Measurements from ENCODE around the gene APAF1. TPM values are rescaled to one million over a fixed set of nuclear protein-coding genes. Genes with fewer than 3 reads are reported as not detected.

The APAF1 gene
- total and polyA plus RNA-seq, 2 donors from 2014 or later = 4.6 to 16.1 TPM

- H3K9ac ChIP-seq (ENCODE audit: low read length in 3 of 3) = no peak overlapping the region
- no peak for TF ChIP-seq CTCF (IDR thresholded peaks at IDR 0.05; ENCODE audit: borderline replicate concordance, extremely low read depth, insufficient read depth)
- H3K4me1 ChIP-seq (ENCODE audit: control insufficient read depth in 2 of 3, insufficient read depth in 2 of 3, low read depth in 1 of 3, low read length in 3 of 3) = no peaks in the 10 kb centered on the region
- no peak overlapping the region for H3K4me3 ChIP-seq (ENCODE audit: low read length in 3 of 3)
- FAIRE-seq = no peak
- H3K36me3 ChIP-seq (ENCODE audit: control insufficient read depth in 2 of 3, insufficient read depth in 3 of 3, low read length in 3 of 3) = peaks cover 0 to 18% (median 12%) of the 10 kb centered on the region in 3 donors
- H3K27me3 ChIP-seq (ENCODE audit: control insufficient read depth, insufficient read depth, low read length) = no peaks in the 10 kb centered on the region
- no peak overlapping the region for H3K27ac ChIP-seq (ENCODE audit: low read depth in 2 of 2, low read length in 2 of 2)
- intact Hi-C loops (cut with DNase I) = no loop called here
- H3K9me3 ChIP-seq (ENCODE audit: control insufficient read depth in 2 of 3, insufficient read depth in 1 of 3, low read length in 3 of 3) = no peaks in the 10 kb centered on the region
- no peak for DNase-seq
Observed at GRCh38 chr12:98721204-98721702, 76.2 kb downstream of the APAF1 start.

GRCh38 chr12:98724384-98725155 is 79.5 kb downstream of the APAF1 start:
- intact Hi-C loops (cut with DNase I) = no loop called here
- Histone ChIP-seq H3K36me3 (ENCODE audit: control insufficient read depth in 2 of 3, insufficient read depth in 3 of 3, low read length in 3 of 3) (peaks cover 3 to 22% (median 14%) of the 10 kb centered on the region in 3 donors), H3K9ac (ENCODE audit: low read length in 3 of 3) (no peak overlapping the region)

GRCh38 chr12:98725476-98726247 is 80.6 kb downstream of the APAF1 start:
- DNase-seq (peak in 4 of 5 donors; percentile 48 to 76 (median 62)), FAIRE-seq (no peak)
- Histone ChIP-seq H3K4me3 (ENCODE audit: low read length in 3 of 3) (no peak overlapping the region), H3K9me3 (ENCODE audit: control insufficient read depth in 2 of 3, insufficient read depth in 1 of 3, low read length in 3 of 3) (no peaks in the 10 kb centered on the region), H3K9ac (ENCODE audit: low read length in 3 of 3) (no peak overlapping the region), H3K36me3 (ENCODE audit: control insufficient read depth in 2 of 3, insufficient read depth in 3 of 3, low read length in 3 of 3) (peaks cover 3 to 22% (median 14%) of the 10 kb centered on the region in 3 donors), H3K27ac (ENCODE audit: low read depth in 2 of 2, low read length in 2 of 2) (no peak overlapping the region), H3K4me1 (ENCODE audit: control insufficient read depth in 2 of 3, insufficient read depth in 2 of 3, low read depth in 1 of 3, low read length in 3 of 3) (no peaks in the 10 kb centered on the region), H3K27me3 (ENCODE audit: control insufficient read depth, insufficient read depth, low read length) (no peaks in the 10 kb centered on the region)
- TF ChIP-seq CTCF (IDR thresholded peaks at IDR 0.05; ENCODE audit: borderline replicate concordance, extremely low read depth, insufficient read depth) = peak; percentile 22
- intact Hi-C loops (cut with DNase I) = no loop called here

More at GRCh38 chr12:98724384-98725155, 79.5 kb downstream of the APAF1 start:
- DNase-seq (no peak), FAIRE-seq (no peak)
- no peak for TF ChIP-seq CTCF (IDR thresholded peaks at IDR 0.05; ENCODE audit: borderline replicate concordance, extremely low read depth, insufficient read depth)
- H3K4me1 ChIP-seq (ENCODE audit: control insufficient read depth in 2 of 3, insufficient read depth in 2 of 3, low read depth in 1 of 3, low read length in 3 of 3) = no peaks in the 10 kb centered on the region
- no peak overlapping the region for H3K27ac ChIP-seq (ENCODE audit: low read depth in 2 of 2, low read length in 2 of 2)
- no peak overlapping the region for H3K4me3 ChIP-seq (ENCODE audit: low read length in 3 of 3)
- H3K9me3 ChIP-seq (ENCODE audit: control insufficient read depth in 2 of 3, insufficient read depth in 1 of 3, low read length in 3 of 3) = no peaks in the 10 kb centered on the region
- no peaks in the 10 kb centered on the region for H3K27me3 ChIP-seq (ENCODE audit: control insufficient read depth, insufficient read depth, low read length)

Measured in kidney (tissue), 14 donors.